WERI-Rb-1 (cell line): ENCODE measurements around the gene PF4V1.

Experiments used
- DNase-seq: peaks from one replicate; pipeline ENCODE4 v3.0.0-alpha.2; 2020
- H3K27ac ChIP-seq: fragments of 250-450 bp; sonication (Bioruptor Pico); 2 replicates; pipeline ENCODE4 v1.5.1; 2020; ENCODE audit warnings: mild to moderate bottlenecking, moderate library complexity
- H3K27me3 ChIP-seq: fragments of 250-450 bp; sonication (Bioruptor Pico); 2 replicates; pipeline ENCODE4 v1.5.1; 2021; ENCODE audit warnings: mild to moderate bottlenecking, low read depth, moderate library complexity; ENCODE audit not compliant: insufficient read depth, severe bottlenecking
- H3K36me3 ChIP-seq: fragments of 250-450 bp; sonication (Bioruptor Pico); 2 replicates; pipeline ENCODE4 v1.5.1; 2020; ENCODE audit warnings: mild to moderate bottlenecking, moderate library complexity
- H3K4me3 ChIP-seq: 2 replicates; pipeline ENCODE4 v1.5.1; 2011; ENCODE audit warnings: low read depth, mild to moderate bottlenecking, control low read depth, low read length
- H3K9me3 ChIP-seq: fragments of 250-450 bp; sonication (Bioruptor Pico); 2 replicates; pipeline ENCODE4 v1.5.1; 2021; ENCODE audit warnings: mild to moderate bottlenecking, moderate library complexity; ENCODE audit not compliant: severe bottlenecking
- TF ChIP-seq, protein P1 (sequence below): IDR thresholded peaks from 2 replicates; pipeline ENCODE4 v1.5.1; 2011; ENCODE audit warnings: low read depth, mild to moderate bottlenecking, control low read depth, inconsistent platforms, low read length

Gene PF4V1

DNA sequence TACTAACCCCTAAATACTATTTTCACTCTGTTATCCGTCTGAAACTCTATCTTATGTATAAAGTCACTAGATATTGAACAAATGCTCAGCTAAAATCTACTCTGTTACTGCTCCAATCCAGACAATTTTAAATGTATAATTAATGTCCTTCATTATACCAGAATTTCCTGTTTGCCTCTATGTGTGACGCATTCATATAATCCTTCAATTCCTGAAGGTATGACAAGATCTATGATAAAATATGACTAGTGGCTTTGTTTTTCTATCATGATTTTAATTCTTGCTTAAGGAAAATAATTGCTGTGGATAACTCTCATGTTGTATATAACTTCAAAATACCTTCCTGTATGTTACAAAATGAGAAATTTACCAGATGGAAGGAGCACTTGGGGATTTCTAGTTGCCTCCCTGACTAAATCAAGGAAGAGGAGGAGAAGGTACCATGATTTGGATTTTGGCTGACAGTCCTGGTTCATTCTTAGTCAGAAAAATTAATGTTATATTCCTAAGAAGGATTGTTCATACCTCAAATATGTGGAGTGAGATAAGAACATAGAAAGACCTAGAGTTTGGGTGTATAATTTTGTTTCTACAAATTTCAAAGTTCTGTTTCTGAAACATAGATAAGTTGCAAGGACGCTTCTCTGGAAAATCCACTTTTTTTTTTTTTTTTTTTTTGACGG, 11.7 kb upstream of the PF4V1 start:
- Histone ChIP-seq H3K27me3 (no peaks in the 10 kb centered on the region), H3K36me3 (no peaks in the 10 kb centered on the region), H3K4me3 (no peak overlapping the region), H3K27ac (no peak overlapping the region), H3K9me3 (no peaks in the 10 kb centered on the region)
- DNase-seq = no peak
- TF ChIP-seq, protein P1, sequence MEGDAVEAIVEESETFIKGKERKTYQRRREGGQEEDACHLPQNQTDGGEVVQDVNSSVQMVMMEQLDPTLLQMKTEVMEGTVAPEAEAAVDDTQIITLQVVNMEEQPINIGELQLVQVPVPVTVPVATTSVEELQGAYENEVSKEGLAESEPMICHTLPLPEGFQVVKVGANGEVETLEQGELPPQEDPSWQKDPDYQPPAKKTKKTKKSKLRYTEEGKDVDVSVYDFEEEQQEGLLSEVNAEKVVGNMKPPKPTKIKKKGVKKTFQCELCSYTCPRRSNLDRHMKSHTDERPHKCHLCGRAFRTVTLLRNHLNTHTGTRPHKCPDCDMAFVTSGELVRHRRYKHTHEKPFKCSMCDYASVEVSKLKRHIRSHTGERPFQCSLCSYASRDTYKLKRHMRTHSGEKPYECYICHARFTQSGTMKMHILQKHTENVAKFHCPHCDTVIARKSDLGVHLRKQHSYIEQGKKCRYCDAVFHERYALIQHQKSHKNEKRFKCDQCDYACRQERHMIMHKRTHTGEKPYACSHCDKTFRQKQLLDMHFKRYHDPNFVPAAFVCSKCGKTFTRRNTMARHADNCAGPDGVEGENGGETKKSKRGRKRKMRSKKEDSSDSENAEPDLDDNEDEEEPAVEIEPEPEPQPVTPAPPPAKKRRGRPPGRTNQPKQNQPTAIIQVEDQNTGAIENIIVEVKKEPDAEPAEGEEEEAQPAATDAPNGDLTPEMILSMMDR = no peak

DNA sequence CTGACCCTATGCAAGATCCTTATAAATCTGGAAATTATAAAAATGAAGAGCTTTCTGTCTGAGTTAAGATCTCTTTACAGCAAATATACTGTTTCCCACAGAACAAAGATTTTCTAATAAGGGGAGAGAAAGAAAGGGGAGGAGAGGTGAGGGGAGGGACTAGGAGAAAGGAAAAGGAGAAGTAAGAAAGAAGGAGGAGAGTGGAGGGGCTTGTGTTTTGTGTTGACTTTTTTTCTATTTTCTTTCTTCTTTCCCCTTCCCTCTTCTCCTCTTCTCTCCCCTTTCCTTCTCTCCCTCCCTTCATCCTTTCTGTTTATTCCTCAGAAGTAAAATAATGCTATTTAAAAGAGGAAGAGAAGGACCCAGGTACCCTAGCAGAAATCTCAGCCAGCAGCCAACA, 10.4 kb upstream of the PF4V1 start:
- H3K36me3 ChIP-seq = no peaks in the 10 kb centered on the region
- no peaks in the 10 kb centered on the region for H3K9me3 ChIP-seq
- no peak for DNase-seq
- no peak overlapping the region for H3K27ac ChIP-seq
- no peaks in the 10 kb centered on the region for H3K27me3 ChIP-seq
- TF ChIP-seq, protein P1 = no peak
- no peak overlapping the region for H3K4me3 ChIP-seq

DNA sequence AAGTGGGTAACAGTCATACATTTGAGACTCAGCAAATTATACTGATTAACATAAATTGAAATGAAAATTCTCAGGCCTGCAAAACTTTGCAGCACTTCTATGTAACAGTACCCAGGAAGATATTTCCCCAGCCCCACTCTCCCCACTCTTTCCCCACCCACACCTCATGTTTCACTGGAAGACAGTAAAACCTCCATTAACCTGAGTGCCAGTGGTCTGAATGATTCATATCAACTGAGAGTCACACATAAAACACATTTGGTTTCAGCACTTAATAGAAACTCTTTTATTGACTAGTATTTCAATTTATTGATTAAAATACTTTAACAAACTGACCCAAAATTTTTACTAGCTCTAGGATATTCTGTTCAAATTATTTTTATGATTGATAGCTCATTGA, 9.7 kb upstream of the PF4V1 start:
- no peak for DNase-seq
- Histone ChIP-seq H3K27ac (no peak overlapping the region), H3K9me3 (no peaks in the 10 kb centered on the region), H3K36me3 (no peaks in the 10 kb centered on the region), H3K4me3 (no peak overlapping the region), H3K27me3 (no peaks in the 10 kb centered on the region)
- TF ChIP-seq, protein P1 = no peak

DNA sequence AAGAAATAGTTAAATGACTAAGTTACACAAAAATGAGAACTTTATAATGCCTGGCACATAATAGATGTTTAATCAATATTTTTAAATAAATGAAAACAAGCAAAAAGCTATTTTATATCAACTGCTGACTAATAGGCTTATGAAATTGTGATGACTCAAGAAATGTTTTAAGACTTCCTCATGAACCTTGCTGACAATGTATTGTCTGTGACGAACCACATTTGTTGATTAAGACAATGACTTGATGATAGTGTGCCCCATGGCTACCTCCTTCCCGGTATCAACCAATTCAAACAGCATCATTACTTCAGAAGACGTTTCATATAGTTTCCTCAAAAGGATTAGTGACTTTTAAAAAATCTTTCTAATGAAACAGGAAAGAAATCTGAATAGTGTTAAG, 8.8 kb upstream of the PF4V1 start:
- no peaks in the 10 kb centered on the region for H3K27me3 ChIP-seq
- H3K36me3 ChIP-seq = no peaks in the 10 kb centered on the region
- H3K4me3 ChIP-seq = no peak overlapping the region
- no peak overlapping the region for H3K27ac ChIP-seq
- no peak for DNase-seq
- H3K9me3 ChIP-seq = no peaks in the 10 kb centered on the region
- TF ChIP-seq, protein P1 = no peak

DNA sequence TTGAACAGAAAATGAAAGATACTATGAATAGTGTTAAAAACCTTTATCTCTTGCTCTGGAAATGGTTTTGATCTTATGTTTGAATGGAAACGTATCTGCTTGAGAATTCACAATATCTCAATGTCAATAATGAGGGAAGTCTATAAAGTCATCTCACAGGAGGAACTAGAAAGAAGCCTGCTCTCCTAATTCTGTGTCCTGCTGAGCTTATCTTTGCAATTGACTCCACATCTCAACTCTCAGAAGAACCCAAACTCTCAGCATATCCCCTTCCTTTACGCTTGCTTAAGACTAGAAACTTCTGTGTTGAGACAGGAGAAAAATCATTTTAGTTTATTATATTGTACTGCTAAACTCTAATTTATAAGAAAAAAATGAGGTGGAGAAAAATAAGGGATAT, 8.3 kb upstream of the PF4V1 start:
- TF ChIP-seq, protein P1 = no peak
- no peak overlapping the region for H3K27ac ChIP-seq

More for the DNA sequence above, 8.3 kb upstream of the PF4V1 start:
- Histone ChIP-seq H3K27me3 (no peaks in the 10 kb centered on the region), H3K9me3 (no peaks in the 10 kb centered on the region), H3K36me3 (no peaks in the 10 kb centered on the region), H3K4me3 (no peak overlapping the region)
- DNase-seq = no peak
